H9 (cell line): ENCODE measurements around the gene CDH16. TPM values are rescaled to one million over a fixed set of nuclear protein-coding genes. Genes with fewer than 3 reads are reported as not detected.

Source experiments
- DNase-seq: peaks from one replicate; pipeline ENCODE4 v3.0.0-alpha.2; 2017
- H2AFZ ChIP-seq: one replicate; pipeline ENCODE4 v1.6.1; 2013; ENCODE audit warnings: mild to moderate bottlenecking, low read length, control low read depth, moderate library complexity
- H2AK5ac ChIP-seq: 2 replicates; pipeline ENCODE4 v1.6.1; 2013; ENCODE audit warnings: low read length, control low read depth, mixed read lengths; ENCODE audit not compliant: insufficient read length
- H2BK120ac ChIP-seq: one replicate; pipeline ENCODE4 v1.6.1; 2013; ENCODE audit warnings: low read depth, mild to moderate bottlenecking, low read length, control low read depth, inconsistent platforms; ENCODE audit not compliant: poor library complexity, severe bottlenecking
- H2BK12ac ChIP-seq: 2 replicates; pipeline ENCODE4 v1.6.1; 2013; ENCODE audit warnings: low read length, control low read depth, mixed read lengths, low read depth; ENCODE audit not compliant: insufficient read length
- H2BK15ac ChIP-seq: 2 replicates; pipeline ENCODE4 v1.6.1; 2013; ENCODE audit warnings: low read depth, low read length, control low read depth
- H2BK20ac ChIP-seq: one replicate; pipeline ENCODE4 v1.6.1; 2013; ENCODE audit warnings: low read depth, mild to moderate bottlenecking, low read length, control low read depth, inconsistent platforms; ENCODE audit not compliant: poor library complexity, severe bottlenecking
- H2BK5ac ChIP-seq: 2 replicates; pipeline ENCODE4 v1.6.1; 2013; ENCODE audit warnings: low read length, control low read depth, mixed read lengths; ENCODE audit not compliant: insufficient read length
- H3K14ac ChIP-seq: 2 replicates; pipeline ENCODE4 v1.6.1; 2013; ENCODE audit warnings: low read length, control low read depth; ENCODE audit not compliant: insufficient read depth
- H3K18ac ChIP-seq: 2 replicates; pipeline ENCODE4 v1.6.1; 2013; ENCODE audit warnings: low read depth, mild to moderate bottlenecking, mixed read lengths, low read length, control low read depth; ENCODE audit not compliant: insufficient read length
- H3K23ac ChIP-seq: 2 replicates; pipeline ENCODE4 v1.6.1; 2013; ENCODE audit warnings: low read length, control low read depth, mixed read lengths, low read depth; ENCODE audit not compliant: insufficient read length
- H3K23me2 ChIP-seq: 2 replicates; pipeline ENCODE4 v1.6.1; 2013; ENCODE audit warnings: low read depth, mild to moderate bottlenecking, mixed read lengths, low read length, control low read depth; ENCODE audit not compliant: insufficient read length, poor library complexity, severe bottlenecking
- H3K27ac ChIP-seq: 2 replicates; pipeline ENCODE4 v1.5.1; 2013; ENCODE audit warnings: low read length, control low read depth, mixed read lengths, low read depth; ENCODE audit not compliant: insufficient read length
- H3K27me3 ChIP-seq: 2 replicates; pipeline ENCODE4 v1.6.1; 2013; ENCODE audit warnings: low read length, control low read depth, inconsistent platforms; ENCODE audit not compliant: insufficient read depth
- H3K4ac ChIP-seq: 2 replicates; pipeline ENCODE4 v1.6.1; 2013; ENCODE audit warnings: low read depth, mild to moderate bottlenecking, control low read depth, inconsistent platforms, low read length, moderate library complexity
- H3K4me1 ChIP-seq: 2 replicates; pipeline ENCODE4 v1.6.1; 2013; ENCODE audit warnings: low read length, control low read depth, inconsistent platforms; ENCODE audit not compliant: insufficient read depth
- H3K4me2 ChIP-seq: 2 replicates; pipeline ENCODE4 v1.6.1; 2013; ENCODE audit warnings: low read length, control low read depth, mixed read lengths; ENCODE audit not compliant: insufficient read length, insufficient read depth
- H3K56ac ChIP-seq: 2 replicates; pipeline ENCODE4 v1.6.1; 2013; ENCODE audit warnings: low read depth, mild to moderate bottlenecking, mixed read lengths, low read length, control low read depth; ENCODE audit not compliant: insufficient read length
- H3K79me1 ChIP-seq: 2 replicates; pipeline ENCODE4 v1.6.1; 2013; ENCODE audit warnings: low read depth, mild to moderate bottlenecking, moderate library complexity, low read length, control low read depth, inconsistent platforms; ENCODE audit not compliant: insufficient read depth, poor library complexity, severe bottlenecking
- H3K79me2 ChIP-seq: 2 replicates; pipeline ENCODE4 v1.6.1; 2013; ENCODE audit warnings: low read length, control low read depth, inconsistent platforms; ENCODE audit not compliant: insufficient read depth
- H3K9ac ChIP-seq: 2 replicates; pipeline ENCODE4 v1.6.1; 2013; ENCODE audit warnings: low read length, control low read depth, mixed read lengths; ENCODE audit not compliant: insufficient read length; ENCODE audit errors: extremely low read depth
- H3K9me3 ChIP-seq: one replicate; pipeline ENCODE4 v1.6.1; 2013; ENCODE audit warnings: low read depth, low read length, inconsistent platforms; ENCODE audit not compliant: control insufficient read depth
- H3T11ph ChIP-seq: one replicate; pipeline ENCODE4 v1.6.1; 2013; ENCODE audit warnings: mild to moderate bottlenecking, low read length, control low read depth, inconsistent platforms
- H4K20me1 ChIP-seq: one replicate; pipeline ENCODE4 v1.6.1; 2013; ENCODE audit not compliant: control insufficient read depth, insufficient read length, insufficient read depth
- H4K5ac ChIP-seq: 2 replicates; pipeline ENCODE4 v1.6.1; 2013; ENCODE audit warnings: low read depth, mild to moderate bottlenecking, mixed read lengths, low read length, control low read depth; ENCODE audit not compliant: insufficient read length
- H4K8ac ChIP-seq: replicated peaks from 2 replicates; pipeline ENCODE4 v1.6.1; 2013; ENCODE audit warnings: low read length, control low read depth, mixed read lengths, low read depth; ENCODE audit not compliant: insufficient read length
- H4K91ac ChIP-seq: 2 replicates; pipeline ENCODE4 v1.6.1; 2013; ENCODE audit warnings: low read depth, mild to moderate bottlenecking, moderate library complexity, mixed read lengths, low read length, control low read depth; ENCODE audit not compliant: insufficient read length
- H3K27ac Mint-ChIP-seq, 3 experiments: 2 replicates in 2 of 3; 3 replicates in 1 of 3; pipeline ENCODE4 v1.8.0; 2020 to 2021; ENCODE audit warnings: mixed read lengths in 3 of 3, mild to moderate bottlenecking in 1 of 3, moderate library complexity in 1 of 3
- H3K27me3 Mint-ChIP-seq: 2 replicates; pipeline ENCODE4 v1.8.0; 2021; ENCODE audit warnings: low read depth, mild to moderate bottlenecking, moderate library complexity, mixed read lengths
- H3K36me3 Mint-ChIP-seq, 3 experiments: 2 replicates in 2 of 3; 3 replicates in 1 of 3; pipeline ENCODE4 v1.8.0; 2020 to 2021; ENCODE audit warnings: low read depth in 3 of 3, mixed read lengths in 3 of 3; ENCODE audit not compliant: insufficient read depth in 1 of 3
- H3K4me1 Mint-ChIP-seq, 2 experiments: 2 replicates each; pipeline ENCODE4 v1.8.0; 2020; ENCODE audit warnings: mixed read lengths in 2 of 2
- H3K4me3 Mint-ChIP-seq, 2 experiments: 2 replicates in 1 of 2; 3 replicates in 1 of 2; pipeline ENCODE4 v1.8.0; 2020 to 2021; ENCODE audit warnings: mild to moderate bottlenecking in 2 of 2, mixed read lengths in 2 of 2, moderate library complexity in 1 of 2
- H3K9me3 Mint-ChIP-seq, 2 experiments: 2 replicates in 1 of 2; 3 replicates in 1 of 2; pipeline ENCODE4 v1.8.0; 2020; ENCODE audit warnings: mild to moderate bottlenecking in 2 of 2, mixed read lengths in 2 of 2, moderate library complexity in 1 of 2
- CTCF ChIP-seq: fragments of 200-600 bp; sonication (generic); conservative IDR thresholded peaks from 3 replicates; pipeline ENCODE4 v1.8.0; 2021; ENCODE audit warnings: antibody characterized with exemption, mild to moderate bottlenecking
- WGBS: extraction: QIAGEN DNeasy Blood & Tissue Kit; methylation state at CpG from one replicate; pipeline ENCODE4 v1.1.7; 2013; ENCODE audit warnings: missing lambda C conversion rate, low lambda C conversion rate, mixed read lengths; ENCODE audit not compliant: insufficient read length; ENCODE audit errors: extremely low coverage; 5-methylcytosine and 5-hydroxymethylcytosine counted together
- total RNA-seq: library from RNA; stranded (reverse); gene quantifications from 2 replicates; pipeline ENCODE4 v1.2.1, GENCODE V29; 2021

CDH16 gene
- total RNA-seq, 1 experiment from 2014 or later: not detected

- Mint-ChIP-seq H3K4me1 (peaks cover 0 to under 1% of the 10 kb centered on the region in 2 experiments; a peak in 1 of 4 replicates), H3K27me3 (peaks cover 61% of the 10 kb centered on the region)
- H4K91ac ChIP-seq: no peak overlapping the region
These were observed 1.6 kb upstream of the CDH16 start for GRCh38 chr16:66920299-66920590.

More at GRCh38 chr16:66920299-66920590, 1.6 kb upstream of the CDH16 start:
- no peak overlapping the region for H2BK12ac ChIP-seq
- peaks cover 2% of the 10 kb centered on the region for H3K23me2 ChIP-seq
- H3K27ac ChIP-seq: no peak overlapping the region
- H3T11ph ChIP-seq: no peak overlapping the region
- H3K4ac ChIP-seq: no peak overlapping the region
- H3K9me3 Mint-ChIP-seq: no peaks in the 10 kb centered on the region; a peak in 1 of 5 replicates
- no peak overlapping the region for H2BK15ac ChIP-seq
- H3K9ac ChIP-seq: no peak overlapping the region
- H2BK5ac ChIP-seq: no peak overlapping the region
- H3K4me2 ChIP-seq: no peak overlapping the region
- no peak overlapping the region for H4K5ac ChIP-seq
- H3K27ac Mint-ChIP-seq: no peak overlapping the region
- DNase-seq: no peak
- H3K36me3 Mint-ChIP-seq: no peaks in the 10 kb centered on the region; a peak in 1 of 7 replicates
- no peak overlapping the region for H3K4me3 Mint-ChIP-seq
- H3K79me1 ChIP-seq: no peaks in the 10 kb centered on the region
- no peak overlapping the region for H3K18ac ChIP-seq
- H3K9me3 ChIP-seq: no peaks in the 10 kb centered on the region
- H2BK20ac ChIP-seq: no peak overlapping the region
- H2BK120ac ChIP-seq: no peak overlapping the region
- no peak overlapping the region for H3K56ac ChIP-seq
- no peak overlapping the region for H2AFZ ChIP-seq
- H4K8ac ChIP-seq: no peak overlapping the region
- H3K23ac ChIP-seq: no peak overlapping the region
- no peaks in the 10 kb centered on the region for H4K20me1 ChIP-seq
- no CpG with 5 or more reads among the region's 2 CpGs for WGBS
- no peak overlapping the region for H3K14ac ChIP-seq
- TF ChIP-seq CTCF: no peak
- H3K79me2 ChIP-seq: no peaks in the 10 kb centered on the region
- H3K4me1 ChIP-seq: no peaks in the 10 kb centered on the region
- H2AK5ac ChIP-seq: no peak overlapping the region
- peaks cover 4% of the 10 kb centered on the region; the same call in 1 of the 2 replicates for H3K27me3 ChIP-seq
